Body of pancreas (tissue), 4 donors: ENCODE data around the gene HES4.

Experiments
- POLR2A ChIP-seq, 3 donors: fragments of 450-650 bp; IDR thresholded peaks; one replicate each; pipeline ENCODE4 v1.6.1; 2016; ENCODE audit warnings: antibody characterized with exemption in 3 of 3, mild to moderate bottlenecking in 2 of 3
- TF ChIP-seq, protein P1 (sequence below), 7 experiments: fragments of 450-650 bp in 4 of 7; fragments of 200-600 bp in 3 of 7; sonication (generic) in 3 of 7; IDR thresholded peaks; one replicate each; pipeline ENCODE4 v1.5.1; 2016 to 2019; ENCODE audit warnings: antibody characterized with exemption in 7 of 7

DNA sequence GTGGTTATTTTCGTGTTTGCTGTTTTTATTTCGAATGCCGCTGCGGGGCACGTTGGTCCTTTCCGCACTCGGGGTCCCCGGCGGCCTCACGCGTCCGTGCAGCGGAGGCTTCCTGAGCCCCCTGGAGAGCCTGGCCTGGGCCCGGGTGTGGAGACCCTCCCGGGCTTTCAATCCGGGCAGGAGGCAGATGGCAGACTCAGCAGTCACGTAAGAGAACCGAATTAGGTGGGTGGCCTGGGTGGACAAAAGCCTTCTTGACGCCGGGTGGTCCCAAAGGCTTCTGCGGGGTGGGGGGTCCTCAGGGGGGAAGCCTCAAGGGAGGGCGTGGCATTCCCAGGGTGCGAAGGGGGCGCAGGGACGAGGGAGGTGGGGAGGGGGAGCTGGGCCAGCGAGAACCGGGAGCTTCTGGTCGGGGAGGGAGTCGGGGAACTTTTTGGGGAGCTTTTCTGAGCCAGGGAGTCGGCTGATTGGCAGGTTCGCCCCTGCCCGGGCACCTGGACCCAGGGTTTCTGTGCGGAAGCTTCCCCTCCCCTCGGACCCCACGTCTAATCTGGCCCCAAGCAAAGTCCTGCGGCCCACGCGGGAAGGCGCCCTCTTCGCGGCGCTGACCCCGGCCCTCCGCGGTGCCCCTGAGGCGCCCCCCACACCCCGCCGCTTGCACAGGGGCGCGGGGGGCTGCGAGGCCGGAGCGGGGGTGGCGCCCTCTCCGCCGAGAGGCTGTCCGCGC, 1.3 kb upstream of the HES4 start:
- TF ChIP-seq, protein P1, sequence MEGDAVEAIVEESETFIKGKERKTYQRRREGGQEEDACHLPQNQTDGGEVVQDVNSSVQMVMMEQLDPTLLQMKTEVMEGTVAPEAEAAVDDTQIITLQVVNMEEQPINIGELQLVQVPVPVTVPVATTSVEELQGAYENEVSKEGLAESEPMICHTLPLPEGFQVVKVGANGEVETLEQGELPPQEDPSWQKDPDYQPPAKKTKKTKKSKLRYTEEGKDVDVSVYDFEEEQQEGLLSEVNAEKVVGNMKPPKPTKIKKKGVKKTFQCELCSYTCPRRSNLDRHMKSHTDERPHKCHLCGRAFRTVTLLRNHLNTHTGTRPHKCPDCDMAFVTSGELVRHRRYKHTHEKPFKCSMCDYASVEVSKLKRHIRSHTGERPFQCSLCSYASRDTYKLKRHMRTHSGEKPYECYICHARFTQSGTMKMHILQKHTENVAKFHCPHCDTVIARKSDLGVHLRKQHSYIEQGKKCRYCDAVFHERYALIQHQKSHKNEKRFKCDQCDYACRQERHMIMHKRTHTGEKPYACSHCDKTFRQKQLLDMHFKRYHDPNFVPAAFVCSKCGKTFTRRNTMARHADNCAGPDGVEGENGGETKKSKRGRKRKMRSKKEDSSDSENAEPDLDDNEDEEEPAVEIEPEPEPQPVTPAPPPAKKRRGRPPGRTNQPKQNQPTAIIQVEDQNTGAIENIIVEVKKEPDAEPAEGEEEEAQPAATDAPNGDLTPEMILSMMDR (IDR thresholded peaks at IDR 0.05) = no peak
- TF ChIP-seq POLR2A (IDR thresholded peaks at IDR 0.05) = no peak
